Measurements from ENCODE around the gene CISH.
A peak's percentile ranks its signal among the peaks of the same experiment; 100 is the strongest.

The CISH gene

DNA sequence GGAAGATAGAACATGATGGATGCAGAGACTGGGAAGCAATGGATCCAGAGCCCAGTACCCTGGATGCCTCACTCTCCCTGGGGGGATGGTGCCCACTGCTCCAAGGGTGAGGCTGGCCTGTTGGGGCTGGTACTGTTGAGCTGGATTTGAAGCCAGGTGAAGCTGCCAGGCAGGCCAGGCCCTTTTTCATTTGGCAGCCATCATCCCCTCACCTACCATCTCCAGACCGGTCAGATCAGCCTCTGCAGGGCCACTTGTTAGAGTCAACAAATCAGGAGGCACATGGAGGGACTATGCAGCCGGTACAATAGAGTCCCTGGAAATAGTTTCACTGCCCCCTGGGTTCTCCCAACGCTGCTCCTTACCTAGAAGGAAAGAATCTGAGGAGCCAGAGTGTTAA lies 11.3 kb upstream of the CISH start:
- Histone ChIP-seq H3K4me1 (ENCODE audit: insufficient read depth, low read length) (peaks cover 21% of the 10 kb centered on the region), H3K9ac (ENCODE audit: low read length) (no peak overlapping the region), H3K36me3 (ENCODE audit: insufficient read depth, low read length) (peaks cover 8% of the 10 kb centered on the region), H3K27me3 (ENCODE audit: control insufficient read depth in 1 of 2, insufficient read depth in 2 of 2, low read length in 2 of 2) (no peaks in the 10 kb centered on the region), H3K4me3 (ENCODE audit: low read depth in 1 of 2, low read length in 2 of 2) (no peak overlapping the region), H3K9me3 (ENCODE audit: low read length) (no peaks in the 10 kb centered on the region), H3K27ac (ENCODE audit: low read depth, low read length) (no peak overlapping the region)

DNA sequence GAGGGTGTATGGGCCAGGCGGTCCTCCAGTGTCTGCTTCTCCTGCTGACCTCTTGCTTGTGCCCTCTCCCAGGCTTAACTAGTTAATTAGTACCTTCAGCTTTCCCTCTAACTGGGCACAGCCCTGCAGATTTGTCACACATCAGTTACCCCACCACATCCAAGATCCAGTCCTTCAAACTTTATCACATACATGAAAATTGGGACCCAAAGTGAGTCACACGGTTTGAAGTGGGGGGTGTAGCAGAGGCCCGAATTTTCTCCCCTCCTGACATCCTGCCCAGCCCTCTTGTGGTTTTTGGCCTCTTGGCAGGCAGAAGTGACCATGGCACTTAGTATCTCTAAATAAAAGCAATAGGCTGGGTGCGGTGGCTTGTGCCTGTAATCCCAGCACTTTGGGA lies 9.2 kb upstream of the CISH start:
- Histone ChIP-seq H3K4me1 (ENCODE audit: insufficient read depth, low read length) (peaks cover 29% of the 10 kb centered on the region), H3K27me3 (ENCODE audit: control insufficient read depth in 1 of 2, insufficient read depth in 2 of 2, low read length in 2 of 2) (no peaks in the 10 kb centered on the region), H3K36me3 (ENCODE audit: insufficient read depth, low read length) (peaks cover 8% of the 10 kb centered on the region), H3K9ac (ENCODE audit: low read length) (no peak overlapping the region), H3K9me3 (ENCODE audit: low read length) (no peaks in the 10 kb centered on the region), H3K27ac (ENCODE audit: low read depth, low read length) (no peak overlapping the region), H3K4me3 (ENCODE audit: low read depth in 1 of 2, low read length in 2 of 2) (no peak overlapping the region)

DNA sequence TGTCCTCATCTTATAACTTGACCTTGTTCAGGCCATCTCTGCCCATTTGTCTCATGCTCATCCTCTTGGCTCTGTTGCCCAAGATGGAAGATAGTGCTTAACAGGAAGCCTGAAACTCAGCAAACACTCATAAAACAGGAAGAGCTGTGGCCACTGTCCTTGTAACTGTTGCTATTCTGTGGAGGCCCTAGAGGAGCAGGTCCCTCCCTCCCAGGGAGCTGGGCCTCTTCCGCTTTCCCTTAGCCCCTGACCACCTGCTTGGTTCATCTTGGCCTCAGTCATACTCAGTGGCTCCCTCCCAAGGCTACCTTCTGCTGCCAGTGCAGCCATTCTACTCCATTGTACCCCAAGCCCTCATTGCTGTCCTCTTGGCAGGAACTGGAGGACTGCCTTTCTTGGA lies 8.8 kb upstream of the CISH start:
- Histone ChIP-seq H3K9me3 (ENCODE audit: low read length) (no peaks in the 10 kb centered on the region), H3K36me3 (ENCODE audit: insufficient read depth, low read length) (peaks cover 8% of the 10 kb centered on the region), H3K4me3 (ENCODE audit: low read depth in 1 of 2, low read length in 2 of 2) (no peak overlapping the region), H3K27ac (ENCODE audit: low read depth, low read length) (no peak overlapping the region), H3K27me3 (ENCODE audit: control insufficient read depth in 1 of 2, insufficient read depth in 2 of 2, low read length in 2 of 2) (no peaks in the 10 kb centered on the region), H3K9ac (ENCODE audit: low read length) (no peak overlapping the region), H3K4me1 (ENCODE audit: insufficient read depth, low read length) (peaks cover 29% of the 10 kb centered on the region)

DNA sequence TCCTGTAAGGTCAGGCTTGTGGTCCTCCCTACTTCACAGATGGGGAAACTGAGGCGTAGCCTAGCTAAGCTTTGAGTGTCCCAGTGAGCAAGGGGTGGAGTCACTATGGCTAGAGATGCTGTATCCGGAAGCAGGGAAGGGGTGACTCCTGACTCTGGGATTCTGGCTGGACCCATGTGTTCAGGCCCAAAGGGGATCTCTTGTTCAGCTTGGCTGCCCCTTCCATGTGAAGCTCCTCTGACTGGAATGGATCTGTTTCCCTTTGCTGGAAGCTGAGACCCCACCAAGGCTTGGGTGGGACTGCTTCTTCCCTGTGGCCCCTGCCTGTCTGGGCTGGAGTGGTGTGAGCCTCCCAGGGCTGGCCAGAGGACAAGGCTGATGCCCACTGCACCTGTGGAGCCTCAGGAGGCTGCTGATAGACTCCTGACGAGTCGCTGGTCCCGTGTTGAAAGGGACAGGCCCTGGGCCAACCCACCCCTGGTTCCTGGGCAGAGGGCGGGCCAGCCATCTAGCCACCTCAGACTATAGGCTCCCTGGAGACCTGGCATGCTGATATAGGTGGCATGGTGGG lies 6.4 kb upstream of the CISH start:
- peaks cover 36% of the 10 kb centered on the region for H3K4me1 ChIP-seq (ENCODE audit: insufficient read depth, low read length)
- no peaks in the 10 kb centered on the region for H3K9me3 ChIP-seq (ENCODE audit: low read length)
- peak overlapping the region; percentile 84 to 98 for H3K4me3 ChIP-seq (ENCODE audit: low read depth in 1 of 2, low read length in 2 of 2)
- H3K27me3 ChIP-seq (ENCODE audit: control insufficient read depth in 1 of 2, insufficient read depth in 2 of 2, low read length in 2 of 2), result no peaks in the 10 kb centered on the region
- peak overlapping the region; percentile 82 for H3K27ac ChIP-seq (ENCODE audit: low read depth, low read length)
- peak overlapping the region; percentile 95 for H3K9ac ChIP-seq (ENCODE audit: low read length)
- peaks cover 3% of the 10 kb centered on the region for H3K36me3 ChIP-seq (ENCODE audit: insufficient read depth, low read length)

DNA sequence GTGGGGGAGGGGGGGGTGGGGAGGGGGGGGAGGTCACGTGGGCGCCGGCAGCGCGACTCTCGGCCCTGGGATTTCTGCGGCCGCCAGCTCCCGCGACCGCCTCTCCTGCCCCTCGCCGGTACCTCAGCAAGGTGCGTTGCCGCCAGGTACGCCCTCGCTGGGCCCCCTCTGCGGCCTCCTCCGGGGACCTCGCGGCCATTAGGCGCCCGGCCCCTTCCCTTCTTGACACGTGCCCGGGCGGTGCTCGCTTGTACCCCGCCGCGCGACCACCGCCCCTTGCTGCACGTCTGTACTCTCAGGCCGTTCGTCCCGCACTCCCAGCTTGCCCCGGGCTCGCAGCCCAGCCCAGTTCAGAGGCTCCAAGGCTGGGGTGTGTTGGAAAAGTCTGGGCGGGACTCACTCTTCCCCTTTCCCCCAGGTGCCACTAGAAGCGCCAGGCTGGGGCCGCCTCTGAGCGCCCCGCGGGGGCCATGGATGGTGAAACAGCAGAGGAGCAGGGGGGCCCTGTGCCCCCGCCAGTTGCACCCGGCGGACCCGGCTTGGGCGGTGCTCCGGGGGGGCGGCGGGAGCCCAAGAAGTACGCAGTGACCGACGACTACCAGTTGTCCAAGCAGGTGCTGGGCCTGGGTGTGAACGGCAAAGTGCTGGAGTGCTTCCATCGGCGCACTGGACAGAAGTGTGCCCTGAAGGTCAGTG lies 5.7 kb upstream of the CISH start, which contains the start of gene MAPKAPK3:
MAPKAPK3 (plus strand) TSS at position 56 of the 696 bp plus-strand sequence; CDS start at position 471, 415 bp downstream.
- peak within 1 kb of the TSS; percentile 84 to 98 for H3K4me3 ChIP-seq (ENCODE audit: low read depth in 1 of 2, low read length in 2 of 2)
- H3K9ac ChIP-seq (ENCODE audit: low read length), result peak within 1 kb of the TSS; percentile 95
- no peaks in the 10 kb centered on the region for H3K27me3 ChIP-seq (ENCODE audit: control insufficient read depth in 1 of 2, insufficient read depth in 2 of 2, low read length in 2 of 2)
- H3K27ac ChIP-seq (ENCODE audit: low read depth, low read length), result peak within 1 kb of the TSS; percentile 82
- H3K36me3 ChIP-seq (ENCODE audit: insufficient read depth, low read length), result no peaks in the 10 kb centered on the region
- H3K4me1 ChIP-seq (ENCODE audit: insufficient read depth, low read length), result peaks cover 44% of the 10 kb centered on the region
- no peaks in the 10 kb centered on the region for H3K9me3 ChIP-seq (ENCODE audit: low read length)

DNA sequence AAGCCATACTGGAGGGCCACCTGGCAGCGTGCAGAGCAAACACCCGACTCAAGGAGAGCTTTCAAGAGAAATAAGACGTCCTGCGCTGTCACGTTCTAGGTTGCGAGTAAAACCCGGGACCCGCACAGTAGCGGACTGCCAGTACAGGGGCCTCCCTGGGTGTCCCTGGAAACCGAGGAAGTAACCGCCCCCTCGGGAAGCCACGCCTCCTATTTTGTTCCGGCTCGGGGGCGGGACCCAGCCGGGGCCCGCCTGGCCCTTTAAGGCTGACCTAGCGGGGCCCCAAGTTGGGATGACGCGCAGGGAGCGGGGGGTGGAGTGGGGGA lies 5.2 kb upstream of the CISH start:
- peaks cover 44% of the 10 kb centered on the region for H3K4me1 ChIP-seq (ENCODE audit: insufficient read depth, low read length)
- H3K9ac ChIP-seq (ENCODE audit: low read length), result peak overlapping the region; percentile 35
- H3K9me3 ChIP-seq (ENCODE audit: low read length), result no peaks in the 10 kb centered on the region
- H3K27ac ChIP-seq (ENCODE audit: low read depth, low read length), result peak overlapping the region; percentile 81
- no peaks in the 10 kb centered on the region for H3K27me3 ChIP-seq (ENCODE audit: control insufficient read depth in 1 of 2, insufficient read depth in 2 of 2, low read length in 2 of 2)
- no peaks in the 10 kb centered on the region for H3K36me3 ChIP-seq (ENCODE audit: insufficient read depth, low read length)
- peak overlapping the region; percentile 61 to 79 for H3K4me3 ChIP-seq (ENCODE audit: low read depth in 1 of 2, low read length in 2 of 2)

DNA sequence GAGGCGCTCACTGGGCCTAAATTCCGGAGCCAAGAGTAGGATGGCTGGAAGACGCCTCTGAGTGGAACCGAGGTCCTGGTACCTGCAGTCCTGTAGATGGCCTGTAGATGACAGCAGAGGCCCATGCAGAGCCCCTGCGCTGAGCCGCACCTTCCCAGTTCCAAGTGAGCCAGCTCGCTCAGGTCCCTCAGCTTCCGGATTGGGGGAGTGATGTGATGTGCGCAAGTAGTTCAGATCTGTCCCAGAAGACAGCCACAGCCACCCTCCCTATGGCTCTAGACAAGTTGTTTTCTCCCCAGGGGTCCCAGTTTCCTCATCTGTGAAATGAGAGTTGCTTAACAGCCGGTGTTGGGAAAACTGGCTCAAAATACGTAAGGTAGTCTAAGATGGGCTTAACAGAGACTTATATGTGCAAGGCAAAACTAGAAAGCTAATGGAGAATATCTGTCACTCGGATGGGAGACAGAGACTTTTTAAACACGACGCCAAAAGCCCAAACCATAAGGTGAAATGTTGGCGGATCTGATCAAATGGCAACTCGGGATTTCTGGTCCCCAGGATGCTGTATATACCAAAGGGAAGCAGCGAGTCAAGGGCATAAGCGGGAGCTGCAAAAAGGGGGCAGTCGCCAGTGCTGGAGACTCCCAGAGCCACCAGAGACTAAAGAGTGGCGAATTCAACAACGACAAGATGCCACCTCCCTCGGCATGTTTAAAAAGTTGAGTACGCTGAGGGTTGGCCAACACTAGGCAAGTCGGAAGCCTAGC lies 4.6 kb upstream of the CISH start:
- no peaks in the 10 kb centered on the region for H3K36me3 ChIP-seq (ENCODE audit: insufficient read depth, low read length)

DNA sequence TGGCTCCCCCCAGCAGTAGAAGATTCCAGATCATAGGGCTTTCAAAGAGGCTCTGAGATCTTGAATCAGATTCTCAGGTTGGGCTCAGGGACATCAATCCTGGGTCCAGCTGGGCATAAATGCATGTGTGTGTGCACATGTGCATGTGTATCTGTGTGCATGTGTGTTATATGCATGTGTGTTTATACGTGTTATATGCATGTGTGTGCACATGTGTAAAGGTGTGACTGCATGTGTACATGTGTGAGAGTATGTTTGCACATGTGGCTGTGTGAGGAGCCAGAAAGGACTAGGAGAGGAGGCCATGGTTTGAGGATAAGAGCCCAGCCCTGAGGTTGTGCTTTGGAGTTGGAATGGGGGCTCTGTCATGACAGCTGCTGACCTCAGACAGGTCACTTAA lies 3.6 kb upstream of the CISH start:
- Histone ChIP-seq H3K9ac (ENCODE audit: low read length) (no peak overlapping the region), H3K4me3 (ENCODE audit: low read depth in 1 of 2, low read length in 2 of 2) (no peak overlapping the region), H3K36me3 (ENCODE audit: insufficient read depth, low read length) (no peaks in the 10 kb centered on the region), H3K27ac (ENCODE audit: low read depth, low read length) (no peak overlapping the region), H3K27me3 (ENCODE audit: control insufficient read depth in 1 of 2, insufficient read depth in 2 of 2, low read length in 2 of 2) (no peaks in the 10 kb centered on the region), H3K4me1 (ENCODE audit: insufficient read depth, low read length) (peaks cover 55% of the 10 kb centered on the region), H3K9me3 (ENCODE audit: low read length) (no peaks in the 10 kb centered on the region)

More for the DNA sequence above, 4.6 kb upstream of the CISH start:
- H3K9ac ChIP-seq (ENCODE audit: low read length), result peak overlapping the region; percentile 35
- H3K27ac ChIP-seq (ENCODE audit: low read depth, low read length), result peak overlapping the region; percentile 81
- H3K4me1 ChIP-seq (ENCODE audit: insufficient read depth, low read length), result peaks cover 45% of the 10 kb centered on the region
- no peaks in the 10 kb centered on the region for H3K9me3 ChIP-seq (ENCODE audit: low read length)
- H3K4me3 ChIP-seq (ENCODE audit: low read depth in 1 of 2, low read length in 2 of 2), result peak overlapping the region; percentile 61 to 79
- no peaks in the 10 kb centered on the region for H3K27me3 ChIP-seq (ENCODE audit: control insufficient read depth in 1 of 2, insufficient read depth in 2 of 2, low read length in 2 of 2)

DNA sequence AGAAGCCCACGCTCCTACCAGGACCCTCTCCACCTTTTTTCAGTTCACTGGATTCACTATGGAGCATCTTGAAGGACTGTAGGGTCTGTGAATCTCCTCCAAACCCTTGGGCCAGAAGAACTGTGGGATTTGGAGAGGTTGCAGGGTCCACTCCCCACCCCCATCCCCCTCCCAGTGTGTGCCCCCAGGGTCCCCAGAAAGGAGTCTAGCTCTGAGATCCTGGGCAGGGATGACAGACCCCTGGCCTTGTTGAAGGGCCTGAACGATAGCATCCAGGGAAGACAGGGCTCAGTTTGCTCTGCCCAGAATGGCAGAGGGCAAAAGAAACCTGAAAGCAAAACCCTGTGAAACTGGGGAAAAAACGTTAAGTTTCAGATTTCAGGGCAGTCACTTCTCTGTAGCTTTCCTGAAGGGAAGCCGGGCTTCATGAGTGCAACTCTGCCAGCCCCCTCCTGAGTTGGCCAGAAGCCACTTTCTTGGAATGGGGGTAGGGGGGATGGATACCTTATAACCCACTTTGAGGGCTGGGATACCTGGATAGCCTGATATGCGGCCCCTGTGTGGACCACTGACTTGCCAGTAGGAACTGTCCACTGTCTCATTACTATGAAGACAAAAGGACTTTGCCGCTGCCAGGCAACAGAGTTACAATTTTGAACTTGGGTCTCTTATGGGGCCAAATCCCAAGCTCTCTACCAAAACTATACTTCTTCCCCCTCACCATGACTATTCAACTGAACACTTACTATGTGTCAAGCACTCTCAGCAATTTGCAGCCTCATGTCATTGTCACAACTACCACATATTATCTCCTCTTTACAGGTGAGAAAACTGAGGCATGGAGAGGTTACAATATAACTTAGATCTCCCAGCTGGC lies 1.6 kb upstream of the CISH start:
- Histone ChIP-seq H3K4me1 (ENCODE audit: insufficient read depth, low read length) (peaks cover 53% of the 10 kb centered on the region), H3K27ac (ENCODE audit: low read depth, low read length) (no peak overlapping the region), H3K9me3 (ENCODE audit: low read length) (no peaks in the 10 kb centered on the region), H3K36me3 (ENCODE audit: insufficient read depth, low read length) (no peaks in the 10 kb centered on the region), H3K9ac (ENCODE audit: low read length) (peak overlapping the region; percentile 6), H3K4me3 (ENCODE audit: low read depth in 1 of 2, low read length in 2 of 2) (peak overlapping the region in 1 of 2 donors; percentile 77), H3K27me3 (ENCODE audit: control insufficient read depth in 1 of 2, insufficient read depth in 2 of 2, low read length in 2 of 2) (no peaks in the 10 kb centered on the region)

DNA sequence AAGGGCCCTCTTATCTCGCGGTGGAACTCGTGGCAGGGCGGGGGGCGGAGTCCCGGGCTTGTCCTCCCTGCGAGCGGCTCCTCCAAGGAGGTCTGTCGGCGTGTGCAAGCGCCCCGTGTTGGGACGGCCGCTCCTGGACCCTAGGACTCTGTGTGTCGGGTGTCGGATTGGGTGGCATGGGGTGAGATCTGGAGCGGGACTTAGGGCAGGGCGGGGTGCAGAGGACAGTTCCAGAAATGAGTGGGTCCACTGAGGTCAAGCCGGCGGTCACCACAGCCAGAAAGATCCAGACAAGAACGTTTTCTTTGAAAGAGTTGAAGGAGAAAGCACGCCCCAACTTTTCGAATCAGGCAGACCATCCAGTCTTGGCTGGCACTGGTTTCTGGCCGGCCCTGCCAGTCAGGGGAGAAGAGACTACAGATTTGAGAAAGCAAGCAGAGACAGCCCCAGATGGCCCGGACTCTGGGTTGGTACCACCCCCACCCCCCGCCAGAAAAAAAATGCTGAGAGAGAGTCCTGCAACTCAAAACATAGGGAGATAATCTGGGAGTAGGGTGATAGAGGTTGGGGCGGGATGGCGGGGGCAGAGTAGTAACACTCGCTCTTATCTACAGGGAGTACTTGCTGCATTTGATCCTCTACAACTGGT lies 784 bp upstream of the CISH start:
- peaks cover 3% of the 10 kb centered on the region for H3K36me3 ChIP-seq (ENCODE audit: insufficient read depth, low read length)
- H3K4me1 ChIP-seq (ENCODE audit: insufficient read depth, low read length), result peaks cover 46% of the 10 kb centered on the region
- H3K4me3 ChIP-seq (ENCODE audit: low read depth in 1 of 2, low read length in 2 of 2), result peak overlapping the region; percentile 14 to 77
- H3K9me3 ChIP-seq (ENCODE audit: low read length), result no peaks in the 10 kb centered on the region
- peak overlapping the region; percentile 6 for H3K9ac ChIP-seq (ENCODE audit: low read length)
- peak overlapping the region; percentile 73 for H3K27ac ChIP-seq (ENCODE audit: low read depth, low read length)
- no peaks in the 10 kb centered on the region for H3K27me3 ChIP-seq (ENCODE audit: control insufficient read depth in 1 of 2, insufficient read depth in 2 of 2, low read length in 2 of 2)

All from muscle layer of colon (tissue), 2 donors.